CD4-positive, alpha-beta T cell treated with Interleukin-21 for 1 hour (primary cell): ENCODE measurements around the gene SPEG.

ENCODE experiments used
- DNase-seq: peaks from one replicate; pipeline ENCODE4 v3.0.0-alpha.2; 2020

SPEG gene

GRCh38 chr2:219464286-219465032, 29.8 kb downstream of the SPEG start:
- no peak for DNase-seq

GRCh38 chr2:219465659-219466561, 31.3 kb downstream of the SPEG start:
- DNase-seq: no peak

- no peak for DNase-seq
These were observed 32.4 kb downstream of the SPEG start for GRCh38 chr2:219466816-219467735.

GRCh38 chr2:219467736-219468075, 33.1 kb downstream of the SPEG start:
- no peak for DNase-seq

GRCh38 chr2:219468410-219469185, 34.0 kb downstream of the SPEG start:
- no peak for DNase-seq

- no peak for DNase-seq
These were observed 34.6 kb downstream of the SPEG start for GRCh38 chr2:219469186-219469724.

GRCh38 chr2:219470429-219470828, 35.8 kb downstream of the SPEG start:
- DNase-seq: no peak

- no peak for DNase-seq
These were observed 37.1 kb downstream of the SPEG start for GRCh38 chr2:219471476-219472371.

- no peak for DNase-seq
These were observed 38.1 kb downstream of the SPEG start for GRCh38 chr2:219472629-219473187.

- DNase-seq: no peak
These were observed 38.9 kb downstream of the SPEG start for GRCh38 chr2:219473511-219473910.

GRCh38 chr2:219474285-219475060, 39.8 kb downstream of the SPEG start:
- no peak for DNase-seq

- DNase-seq: no peak
These were observed 40.6 kb downstream of the SPEG start for GRCh38 chr2:219475278-219475677.

- peak; percentile 51 for DNase-seq
These were observed 41.3 kb downstream of the SPEG start for GRCh38 chr2:219475697-219476651.

GRCh38 chr2:219476652-219477151, 42.1 kb downstream of the SPEG start:
- DNase-seq: no peak

- DNase-seq: no peak
These were observed 42.5 kb downstream of the SPEG start for GRCh38 chr2:219477179-219477578.

- no peak for DNase-seq
These were observed 43.2 kb downstream of the SPEG start for GRCh38 chr2:219477815-219478214.

GRCh38 chr2:219478916-219479315, 44.3 kb downstream of the SPEG start:
- DNase-seq: no peak

- DNase-seq: no peak
These were observed 45.4 kb downstream of the SPEG start for GRCh38 chr2:219480004-219480403.
